ENCODE data around the gene MEMO1. TPM values are rescaled to one million over a fixed set of nuclear protein-coding genes. Genes with fewer than 3 reads are reported as not detected.
"Not testable (repeated sequence)": the region's sequence is repeated elsewhere in the genome, so short reads cannot be mapped to it uniquely, and the experiment has no call there.

The MEMO1 gene
- total and polyA plus RNA-seq, 4 experiments from 2014 or later: 31.0 to 45.1 (median 42.3) TPM

- no peak overlapping the region for H3K4me3 ChIP-seq (ENCODE audit: low read length in 2 of 2)
- ChIA-PET CTCF (ENCODE audit: partially characterized antibody) (no interaction called here), POLR2A (ENCODE audit: partially characterized antibody) (no interaction called here)
- peak overlapping the region in 3 of 7 donors; percentile 5 to 67 (median 23) for H3K27ac Mint-ChIP-seq
- peak overlapping the region in 3 of 8 donors; percentile 1 to 47 (median 8) for H3K4me3 Mint-ChIP-seq
- H3K27me3 Mint-ChIP-seq: no peaks in the 10 kb centered on the region
- no peaks in the 10 kb centered on the region for H3K9me3 ChIP-seq (ENCODE audit: control insufficient read depth in 1 of 2, low read length in 2 of 2)
- peaks cover 47% of the 10 kb centered on the region for H3K4me1 ChIP-seq (ENCODE audit: insufficient read depth, low read length)
- H3K36me3 ChIP-seq (ENCODE audit: insufficient read depth, low read length): no peaks in the 10 kb centered on the region
- intact Hi-C loops (cut with micrococcal nuclease): no loop called here
- H3K36me3 Mint-ChIP-seq: peaks cover 0 to 3% of the 10 kb centered on the region in 2 donors
- peaks cover 41 to 55% (median 47%) of the 10 kb centered on the region in 4 donors for H3K4me1 Mint-ChIP-seq
- no peaks in the 10 kb centered on the region for H3K27me3 ChIP-seq (ENCODE audit: insufficient read depth, low read length)
- no peaks in the 10 kb centered on the region for H3K9me3 Mint-ChIP-seq
- no peak for DNase-seq
- no peak overlapping the region for H3K27ac ChIP-seq (ENCODE audit: low read depth, low read length)
Observed at GRCh38 chr2:31962757-31963361, 47.9 kb downstream of the MEMO1 start.

DNA sequence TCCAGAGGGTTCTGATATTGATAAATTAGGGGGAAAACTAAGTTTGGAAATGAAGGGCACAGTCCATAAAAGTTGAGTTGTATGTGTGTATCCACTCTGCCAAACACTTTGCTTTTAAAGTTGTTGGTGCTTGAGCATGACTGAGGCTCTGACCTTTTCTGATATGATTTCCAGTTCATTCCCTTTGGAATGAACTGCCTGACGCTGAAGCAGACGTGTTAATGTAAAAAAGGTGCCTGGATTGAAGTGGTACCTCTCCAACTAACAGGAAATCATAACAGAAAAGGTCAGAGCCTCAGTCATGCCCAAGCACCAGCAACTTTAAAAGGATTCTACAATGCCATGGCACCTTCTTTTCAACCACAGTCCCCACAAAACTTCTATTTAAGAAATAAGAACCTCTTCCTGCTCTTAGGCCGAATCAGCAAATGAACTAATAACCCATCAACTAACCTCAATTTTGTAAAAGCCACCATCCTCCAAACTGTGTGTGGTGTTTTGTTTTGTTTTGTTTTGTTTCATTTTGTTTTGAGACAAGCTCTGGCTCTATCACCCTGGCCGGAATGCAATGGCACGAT, 52.6 kb downstream of the MEMO1 start:
- ChIA-PET POLR2A (ENCODE audit: partially characterized antibody) (no interaction called here), CTCF (ENCODE audit: partially characterized antibody) (no interaction called here)
- peak in 1 of 5 donors; percentile 12 for DNase-seq
- Mint-ChIP-seq H3K36me3 (peaks cover 4 to 12% of the 10 kb centered on the region in 2 donors), H3K27me3 (no peaks in the 10 kb centered on the region), H3K4me3 (peak overlapping the region; percentile 2 to 61 (median 44)), H3K4me1 (peaks cover 42 to 70% (median 52%) of the 10 kb centered on the region in 4 donors), H3K27ac (peak overlapping the region; percentile 2 to 74 (median 42)), H3K9me3 (no peaks in the 10 kb centered on the region)
- no peak overlapping the region for H3K27ac ChIP-seq (ENCODE audit: low read depth, low read length)
- no peaks in the 10 kb centered on the region for H3K27me3 ChIP-seq (ENCODE audit: insufficient read depth, low read length)
- H3K4me1 ChIP-seq (ENCODE audit: insufficient read depth, low read length): peaks cover 50% of the 10 kb centered on the region
- H3K4me3 ChIP-seq (ENCODE audit: low read length in 2 of 2): no peak overlapping the region
- intact Hi-C loops (cut with micrococcal nuclease): loop anchor here (10.0 kb wide), 1 partner anchor 47 kb away; no protein-coding TSS in a partner anchor
- no peaks in the 10 kb centered on the region for H3K9me3 ChIP-seq (ENCODE audit: control insufficient read depth in 1 of 2, low read length in 2 of 2)
- H3K36me3 ChIP-seq (ENCODE audit: insufficient read depth, low read length): no peaks in the 10 kb centered on the region

GRCh38 chr2:31957354-31958139, 53.3 kb downstream of the MEMO1 start:
- no peak overlapping the region for H3K27ac ChIP-seq (ENCODE audit: low read depth, low read length)
- H3K4me1 ChIP-seq (ENCODE audit: insufficient read depth, low read length): peaks cover 43% of the 10 kb centered on the region
- H3K4me3 Mint-ChIP-seq: peak overlapping the region in 6 of 8 donors; percentile 17 to 62 (median 30)
- H3K27me3 ChIP-seq (ENCODE audit: insufficient read depth, low read length): no peaks in the 10 kb centered on the region
- H3K36me3 Mint-ChIP-seq: peaks cover 4 to 12% of the 10 kb centered on the region in 2 donors
- H3K36me3 ChIP-seq (ENCODE audit: insufficient read depth, low read length): no peaks in the 10 kb centered on the region
- H3K4me3 ChIP-seq (ENCODE audit: low read length in 2 of 2): no peak overlapping the region
- no peaks in the 10 kb centered on the region for H3K27me3 Mint-ChIP-seq
- ChIA-PET CTCF (ENCODE audit: partially characterized antibody) (no interaction called here), POLR2A (ENCODE audit: partially characterized antibody) (no interaction called here)
- H3K4me1 Mint-ChIP-seq: peaks cover 36 to 63% (median 45%) of the 10 kb centered on the region in 4 donors
- DNase-seq: no peak
- H3K9me3 Mint-ChIP-seq: no peaks in the 10 kb centered on the region
- intact Hi-C loops (cut with micrococcal nuclease): loop anchor here (10.0 kb wide), 1 partner anchor 47 kb away; no protein-coding TSS in a partner anchor
- H3K9me3 ChIP-seq (ENCODE audit: control insufficient read depth in 1 of 2, low read length in 2 of 2): no peaks in the 10 kb centered on the region
- H3K27ac Mint-ChIP-seq: peak overlapping the region in 6 of 7 donors; percentile 19 to 70 (median 40)

DNA sequence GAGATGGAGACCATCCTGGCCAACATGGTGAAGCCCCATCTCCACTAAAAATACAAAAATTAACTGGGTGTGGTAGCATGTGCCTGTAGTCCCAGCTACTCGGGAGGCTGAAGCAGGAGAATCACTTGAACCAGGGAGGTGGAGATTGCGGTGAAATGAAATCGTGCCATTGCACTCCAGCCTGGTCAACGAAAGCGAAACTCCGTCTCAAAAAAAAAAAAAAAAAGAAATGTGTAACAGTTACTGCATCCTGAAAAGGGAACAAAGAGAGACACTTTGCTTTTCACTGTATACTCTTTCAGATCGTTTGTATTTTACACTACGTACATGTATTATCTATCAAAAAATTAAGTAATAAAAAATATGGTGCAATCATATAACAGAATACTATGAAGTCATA, 53.9 kb downstream of the MEMO1 start:
- H3K9me3 ChIP-seq (ENCODE audit: control insufficient read depth in 1 of 2, low read length in 2 of 2); H3K27me3 ChIP-seq (ENCODE audit: insufficient read depth, low read length); H3K27me3 Mint-ChIP-seq; CTCF ChIA-PET (ENCODE audit: partially characterized antibody); H3K27ac ChIP-seq (ENCODE audit: low read depth, low read length); H3K4me3 ChIP-seq (ENCODE audit: low read length in 2 of 2); H3K9me3 Mint-ChIP-seq; H3K36me3 ChIP-seq (ENCODE audit: insufficient read depth, low read length): not testable (repeated sequence)
- POLR2A ChIA-PET (ENCODE audit: partially characterized antibody): interaction anchor here (0.6 kb wide), 1 partner anchor 486 kb away, joined by 3 read pairs; no protein-coding TSS in a partner anchor
- intact Hi-C loops (cut with micrococcal nuclease): loop anchor here (10.0 kb wide), 1 partner anchor 48 kb away; no protein-coding TSS in a partner anchor
- H3K4me3 Mint-ChIP-seq: peak overlapping the region; percentile 26 to 73 (median 60)
- peaks cover 4 to 12% of the 10 kb centered on the region in 2 donors for H3K36me3 Mint-ChIP-seq
- H3K4me1 Mint-ChIP-seq: peaks cover 32 to 57% (median 40%) of the 10 kb centered on the region in 4 donors
- peak in 2 of 5 donors; percentile 5 to 11 for DNase-seq
- H3K27ac Mint-ChIP-seq: peak overlapping the region in 6 of 7 donors; percentile 18 to 86 (median 60)
- peaks cover 39% of the 10 kb centered on the region for H3K4me1 ChIP-seq (ENCODE audit: insufficient read depth, low read length)

- POLR2A ChIA-PET (ENCODE audit: partially characterized antibody): interaction anchor here (0.6 kb wide), 1 partner anchor 487 kb away, joined by 3 read pairs; no protein-coding TSS in a partner anchor
- CTCF ChIA-PET (ENCODE audit: partially characterized antibody): no interaction called here
- Histone ChIP-seq H3K4me3 (ENCODE audit: low read length in 2 of 2) (no peak overlapping the region), H3K9me3 (ENCODE audit: control insufficient read depth in 1 of 2, low read length in 2 of 2) (no peaks in the 10 kb centered on the region), H3K27me3 (ENCODE audit: insufficient read depth, low read length) (no peaks in the 10 kb centered on the region), H3K36me3 (ENCODE audit: insufficient read depth, low read length) (no peaks in the 10 kb centered on the region), H3K27ac (ENCODE audit: low read depth, low read length) (no peak overlapping the region), H3K4me1 (ENCODE audit: insufficient read depth, low read length) (peaks cover 33% of the 10 kb centered on the region)
- Mint-ChIP-seq H3K27me3 (no peaks in the 10 kb centered on the region), H3K27ac (peak overlapping the region in 5 of 7 donors; percentile 19 to 86 (median 78)), H3K4me3 (peak overlapping the region in 5 of 8 donors; percentile 26 to 69 (median 62)), H3K36me3 (peaks cover 4 to 14% of the 10 kb centered on the region in 2 donors), H3K9me3 (no peaks in the 10 kb centered on the region), H3K4me1 (peaks cover 33 to 52% (median 40%) of the 10 kb centered on the region in 4 donors)
- DNase-seq: no peak
- intact Hi-C loops (cut with micrococcal nuclease): loop anchor here (10.0 kb wide), 1 partner anchor 48 kb away; no protein-coding TSS in a partner anchor
Observed at GRCh38 chr2:31956312-31956711, 54.5 kb downstream of the MEMO1 start.

GRCh38 chr2:31953095-31953494, 57.7 kb downstream of the MEMO1 start:
- H3K4me3 ChIP-seq (ENCODE audit: low read length in 2 of 2); CTCF ChIA-PET (ENCODE audit: partially characterized antibody); H3K27me3 ChIP-seq (ENCODE audit: insufficient read depth, low read length); H3K4me1 ChIP-seq (ENCODE audit: insufficient read depth, low read length); H3K4me3 Mint-ChIP-seq; H3K9me3 ChIP-seq (ENCODE audit: control insufficient read depth in 1 of 2, low read length in 2 of 2); H3K9me3 Mint-ChIP-seq; H3K36me3 ChIP-seq (ENCODE audit: insufficient read depth, low read length); H3K27ac Mint-ChIP-seq; H3K27me3 Mint-ChIP-seq; DNase-seq; H3K27ac ChIP-seq (ENCODE audit: low read depth, low read length); POLR2A ChIA-PET (ENCODE audit: partially characterized antibody): not testable (repeated sequence)
- H3K36me3 Mint-ChIP-seq: peaks cover 8 to 16% of the 10 kb centered on the region in 2 donors
- intact Hi-C loops (cut with micrococcal nuclease): loop anchor here (10.0 kb wide), 1 partner anchor 52 kb away; no protein-coding TSS in a partner anchor
- H3K4me1 Mint-ChIP-seq: peaks cover 22 to 37% (median 30%) of the 10 kb centered on the region in 4 donors

Measured in CD4-positive, alpha-beta memory T cell (primary cell).